Stimulated activated naive B cell treated with anti-CD40 and anti-IgM and Interleukin-4, amounts not matched to agents 10 μg/mL and 1 μg/mL and 100 μg/mL, for 72 hours (primary cell): Measurements from ENCODE around the gene CPB2.
A peak's percentile ranks its signal among the peaks of the same experiment; 100 is the strongest.

Source experiments
- ATAC-seq, 2 donors: fragments of 150-1000 bp; cut with Tn5 transposase; replicated peaks; 2 replicates each; pipeline ENCODE4 v1.10.0; 2021; ENCODE audit warnings: moderate library complexity in 1 of 2
- DNase-seq: peaks from one replicate; pipeline ENCODE4 v3.0.0; 2021
- H3K27ac Mint-ChIP-seq: one replicate; pipeline ENCODE4 v1.8.0; 2022; ENCODE audit warnings: mild to moderate bottlenecking, mixed read lengths
- H3K27me3 Mint-ChIP-seq, 2 donors: one replicate each; pipeline ENCODE4 v1.8.0; 2022; ENCODE audit warnings: mixed read lengths in 2 of 2
- H3K36me3 Mint-ChIP-seq, 2 donors: one replicate each; pipeline ENCODE4 v1.8.0; 2022; ENCODE audit warnings: mixed read lengths in 2 of 2, mild to moderate bottlenecking in 1 of 2
- H3K4me1 Mint-ChIP-seq, 2 donors: one replicate each; pipeline ENCODE4 v1.8.0; 2022; ENCODE audit warnings: mixed read lengths in 2 of 2, mild to moderate bottlenecking in 1 of 2
- H3K4me3 Mint-ChIP-seq, 2 donors: one replicate each; pipeline ENCODE4 v1.8.0; 2022; ENCODE audit warnings: mild to moderate bottlenecking in 2 of 2, mixed read lengths in 2 of 2, moderate library complexity in 1 of 2
- H3K9me3 Mint-ChIP-seq, 2 donors: one replicate each; pipeline ENCODE4 v1.8.0; 2022; ENCODE audit warnings: mixed read lengths in 2 of 2, mild to moderate bottlenecking in 1 of 2

CPB2 gene

GRCh38 chr13:46104868-46105267 lies at the start of gene CPB2:
Gene CPB2, minus strand, starts transcription at chr13:46105033. Its CDS starts 24 bp downstream, at chr13:46105009.
- peaks cover 0 to 3% of the 10 kb centered on the region in 2 donors for H3K9me3 Mint-ChIP-seq
- H3K27me3 Mint-ChIP-seq, result peaks cover 0 to 4% of the 10 kb centered on the region in 2 donors
- H3K27ac Mint-ChIP-seq, result no peak within 1 kb of the TSS
- ATAC-seq (no peak), DNase-seq (no peak)
- H3K4me1 Mint-ChIP-seq, result peaks cover 11 to 21% of the 10 kb centered on the region in 2 donors
- no peaks in the 10 kb centered on the region for H3K36me3 Mint-ChIP-seq
- H3K4me3 Mint-ChIP-seq, result no peak within 1 kb of the TSS

- Mint-ChIP-seq H3K4me3 (no peak overlapping the region), H3K27ac (no peak overlapping the region), H3K36me3 (peaks cover 46 to 63% of the 10 kb centered on the region in 2 donors), H3K27me3 (no peaks in the 10 kb centered on the region), H3K4me1 (peaks cover 32 to 45% of the 10 kb centered on the region in 2 donors), H3K9me3 (no peaks in the 10 kb centered on the region)
- DNase-seq (no peak), ATAC-seq (no peak)
Measured at GRCh38 chr13:46154136-46154801, 49.4 kb upstream of the CPB2 start.

- Mint-ChIP-seq H3K27ac (peak overlapping the region; percentile 90), H3K4me3 (peak overlapping the region in 1 of 2 donors; percentile 40), H3K36me3 (peaks cover 44 to 65% of the 10 kb centered on the region in 2 donors), H3K27me3 (no peaks in the 10 kb centered on the region), H3K9me3 (no peaks in the 10 kb centered on the region), H3K4me1 (peaks cover 28 to 38% of the 10 kb centered on the region in 2 donors)
- no peak for DNase-seq
- ATAC-seq, result peak; percentile 52 to 57
Measured at GRCh38 chr13:46152627-46153328, 47.9 kb upstream of the CPB2 start.

- H3K4me1 Mint-ChIP-seq, result peaks cover 30 to 37% of the 10 kb centered on the region in 2 donors
- H3K27ac Mint-ChIP-seq, result peak overlapping the region; percentile 43
- H3K36me3 Mint-ChIP-seq, result peaks cover 46 to 69% of the 10 kb centered on the region in 2 donors
- DNase-seq, result no peak
- ATAC-seq, result peak in 1 of 2 donors; percentile 4
- no peaks in the 10 kb centered on the region for H3K9me3 Mint-ChIP-seq
- no peak overlapping the region for H3K4me3 Mint-ChIP-seq
- H3K27me3 Mint-ChIP-seq, result no peaks in the 10 kb centered on the region
Measured at GRCh38 chr13:46150134-46150693, 45.4 kb upstream of the CPB2 start.

GRCh38 chr13:46149272-46150133 lies 44.7 kb upstream of the CPB2 start:
- Mint-ChIP-seq H3K36me3 (peaks cover 51 to 73% of the 10 kb centered on the region in 2 donors), H3K27me3 (no peaks in the 10 kb centered on the region), H3K4me3 (no peak overlapping the region), H3K9me3 (no peaks in the 10 kb centered on the region), H3K27ac (peak overlapping the region; percentile 89), H3K4me1 (peaks cover 31 to 44% of the 10 kb centered on the region in 2 donors)
- DNase-seq, result no peak
- peak; percentile 74 to 81 for ATAC-seq

GRCh38 chr13:46146898-46147297 lies 42.1 kb upstream of the CPB2 start:
- Mint-ChIP-seq H3K9me3 (no peaks in the 10 kb centered on the region), H3K4me3 (no peak overlapping the region), H3K4me1 (peaks cover 16 to 38% of the 10 kb centered on the region in 2 donors), H3K27me3 (no peaks in the 10 kb centered on the region), H3K27ac (no peak overlapping the region), H3K36me3 (peaks cover 42 to 60% of the 10 kb centered on the region in 2 donors)
- no peak for ATAC-seq
- DNase-seq, result no peak

GRCh38 chr13:46145950-46146349 lies 41.1 kb upstream of the CPB2 start:
- ATAC-seq (no peak), DNase-seq (no peak)
- Mint-ChIP-seq H3K4me1 (peaks cover 16 to 37% of the 10 kb centered on the region in 2 donors), H3K9me3 (no peaks in the 10 kb centered on the region), H3K27me3 (no peaks in the 10 kb centered on the region), H3K4me3 (no peak overlapping the region), H3K36me3 (peaks cover 43 to 58% of the 10 kb centered on the region in 2 donors), H3K27ac (peak overlapping the region; percentile 25)

- H3K36me3 Mint-ChIP-seq, result peaks cover 41 to 56% of the 10 kb centered on the region in 2 donors
- H3K4me3 Mint-ChIP-seq, result no peak overlapping the region
- peaks cover 10 to 34% of the 10 kb centered on the region in 2 donors for H3K4me1 Mint-ChIP-seq
Measured at GRCh38 chr13:46145135-46145534, 40.3 kb upstream of the CPB2 start.

GRCh38 chr13:46143184-46143701 lies 38.4 kb upstream of the CPB2 start:
- no peaks in the 10 kb centered on the region for H3K9me3 Mint-ChIP-seq
- no peaks in the 10 kb centered on the region for H3K27me3 Mint-ChIP-seq
- peak in 1 of 2 donors; percentile 14 for ATAC-seq

More at GRCh38 chr13:46145135-46145534, 40.3 kb upstream of the CPB2 start:
- no peaks in the 10 kb centered on the region for H3K9me3 Mint-ChIP-seq
- ATAC-seq, result no peak
- no peak overlapping the region for H3K27ac Mint-ChIP-seq
- DNase-seq, result no peak
- H3K27me3 Mint-ChIP-seq, result no peaks in the 10 kb centered on the region

GRCh38 chr13:46142776-46143175 lies 37.9 kb upstream of the CPB2 start:
- no peak for DNase-seq
- H3K9me3 Mint-ChIP-seq, result no peaks in the 10 kb centered on the region
- H3K27ac Mint-ChIP-seq, result no peak overlapping the region
- peaks cover 10 to 29% of the 10 kb centered on the region in 2 donors for H3K4me1 Mint-ChIP-seq
- no peak for ATAC-seq
- H3K36me3 Mint-ChIP-seq, result peaks cover 40 to 47% of the 10 kb centered on the region in 2 donors
- no peak overlapping the region for H3K4me3 Mint-ChIP-seq
- no peaks in the 10 kb centered on the region for H3K27me3 Mint-ChIP-seq

More at GRCh38 chr13:46143184-46143701, 38.4 kb upstream of the CPB2 start:
- H3K36me3 Mint-ChIP-seq, result peaks cover 38 to 49% of the 10 kb centered on the region in 2 donors
- peak overlapping the region; percentile 62 for H3K27ac Mint-ChIP-seq
- H3K4me3 Mint-ChIP-seq, result no peak overlapping the region
- DNase-seq, result no peak
- peaks cover 8 to 29% of the 10 kb centered on the region in 2 donors for H3K4me1 Mint-ChIP-seq

GRCh38 chr13:46140044-46140443 lies 35.2 kb upstream of the CPB2 start:
- H3K4me1 Mint-ChIP-seq, result peaks cover 16 to 35% of the 10 kb centered on the region in 2 donors
- H3K4me3 Mint-ChIP-seq, result no peak overlapping the region
- ATAC-seq, result no peak
- H3K36me3 Mint-ChIP-seq, result peaks cover 46 to 55% of the 10 kb centered on the region in 2 donors
- no peaks in the 10 kb centered on the region for H3K27me3 Mint-ChIP-seq
- H3K9me3 Mint-ChIP-seq, result no peaks in the 10 kb centered on the region
- DNase-seq, result no peak
- peak overlapping the region; percentile 90 for H3K27ac Mint-ChIP-seq

- H3K9me3 Mint-ChIP-seq, result no peaks in the 10 kb centered on the region
- H3K36me3 Mint-ChIP-seq, result peaks cover 46 to 60% of the 10 kb centered on the region in 2 donors
- H3K27me3 Mint-ChIP-seq, result no peaks in the 10 kb centered on the region
- peak in 1 of 2 donors; percentile 47 for ATAC-seq
- peak overlapping the region; percentile 93 for H3K27ac Mint-ChIP-seq
- no peak overlapping the region for H3K4me3 Mint-ChIP-seq
- no peak for DNase-seq
- peaks cover 13 to 24% of the 10 kb centered on the region in 2 donors for H3K4me1 Mint-ChIP-seq
Measured at GRCh38 chr13:46137627-46138317, 32.9 kb upstream of the CPB2 start.

GRCh38 chr13:46136688-46137087 lies 31.9 kb upstream of the CPB2 start:
- H3K27me3 Mint-ChIP-seq, result no peaks in the 10 kb centered on the region

More at GRCh38 chr13:46136688-46137087, 31.9 kb upstream of the CPB2 start:
- peaks cover 13 to 29% of the 10 kb centered on the region in 2 donors for H3K4me1 Mint-ChIP-seq
- peak overlapping the region; percentile 93 for H3K27ac Mint-ChIP-seq
- DNase-seq, result no peak
- H3K4me3 Mint-ChIP-seq, result no peak overlapping the region
- H3K36me3 Mint-ChIP-seq, result peaks cover 50 to 68% of the 10 kb centered on the region in 2 donors
- no peak for ATAC-seq
- no peaks in the 10 kb centered on the region for H3K9me3 Mint-ChIP-seq
